Measurements from ENCODE around the gene RAB40B. TPM values are rescaled to one million over a fixed set of nuclear protein-coding genes. Genes with fewer than 3 reads are reported as not detected.

RAB40B gene
- total RNA-seq, 4 donors from 2014 or later: 4.1 to 18.5 (median 11.3) TPM

DNA sequence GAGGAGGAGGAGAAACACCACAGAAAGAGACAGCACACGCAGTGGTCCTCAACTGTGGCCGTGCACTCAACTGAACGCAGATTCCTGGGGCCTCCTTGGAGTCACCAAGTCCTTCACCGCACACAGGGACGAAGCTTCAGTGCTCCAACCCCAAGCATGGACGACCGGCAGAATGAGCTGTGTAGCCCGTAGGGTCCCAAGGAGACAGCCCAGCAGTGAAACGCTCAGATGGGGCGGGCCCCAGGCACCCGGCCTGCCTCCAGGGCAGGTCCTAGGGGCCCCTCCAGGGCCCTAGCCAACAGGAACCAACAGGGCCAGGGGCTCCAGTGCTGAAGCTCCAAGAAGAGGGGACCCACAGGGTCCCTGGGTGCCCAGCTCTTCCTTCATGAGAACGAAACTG is 13.2 kb downstream of the RAB40B start:
- no peaks in the 10 kb centered on the region for H3K36me3 ChIP-seq
- no peak overlapping the region for H3K4me3 ChIP-seq
- H3K27ac ChIP-seq: no peak overlapping the region
- H3K4me1 ChIP-seq: no peaks in the 10 kb centered on the region
- no peak for DNase-seq
- no peaks in the 10 kb centered on the region for H3K27me3 ChIP-seq
- TF ChIP-seq POLR2A (IDR thresholded peaks at IDR 0.05): no peak
- TF ChIP-seq, protein P1, sequence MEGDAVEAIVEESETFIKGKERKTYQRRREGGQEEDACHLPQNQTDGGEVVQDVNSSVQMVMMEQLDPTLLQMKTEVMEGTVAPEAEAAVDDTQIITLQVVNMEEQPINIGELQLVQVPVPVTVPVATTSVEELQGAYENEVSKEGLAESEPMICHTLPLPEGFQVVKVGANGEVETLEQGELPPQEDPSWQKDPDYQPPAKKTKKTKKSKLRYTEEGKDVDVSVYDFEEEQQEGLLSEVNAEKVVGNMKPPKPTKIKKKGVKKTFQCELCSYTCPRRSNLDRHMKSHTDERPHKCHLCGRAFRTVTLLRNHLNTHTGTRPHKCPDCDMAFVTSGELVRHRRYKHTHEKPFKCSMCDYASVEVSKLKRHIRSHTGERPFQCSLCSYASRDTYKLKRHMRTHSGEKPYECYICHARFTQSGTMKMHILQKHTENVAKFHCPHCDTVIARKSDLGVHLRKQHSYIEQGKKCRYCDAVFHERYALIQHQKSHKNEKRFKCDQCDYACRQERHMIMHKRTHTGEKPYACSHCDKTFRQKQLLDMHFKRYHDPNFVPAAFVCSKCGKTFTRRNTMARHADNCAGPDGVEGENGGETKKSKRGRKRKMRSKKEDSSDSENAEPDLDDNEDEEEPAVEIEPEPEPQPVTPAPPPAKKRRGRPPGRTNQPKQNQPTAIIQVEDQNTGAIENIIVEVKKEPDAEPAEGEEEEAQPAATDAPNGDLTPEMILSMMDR (IDR thresholded peaks at IDR 0.05): no peak
- intact Hi-C loops (cut with DNase I; ENCODE audit: low total_unique reads): no loop called here
- H3K9me3 ChIP-seq: no peaks in the 10 kb centered on the region

DNA sequence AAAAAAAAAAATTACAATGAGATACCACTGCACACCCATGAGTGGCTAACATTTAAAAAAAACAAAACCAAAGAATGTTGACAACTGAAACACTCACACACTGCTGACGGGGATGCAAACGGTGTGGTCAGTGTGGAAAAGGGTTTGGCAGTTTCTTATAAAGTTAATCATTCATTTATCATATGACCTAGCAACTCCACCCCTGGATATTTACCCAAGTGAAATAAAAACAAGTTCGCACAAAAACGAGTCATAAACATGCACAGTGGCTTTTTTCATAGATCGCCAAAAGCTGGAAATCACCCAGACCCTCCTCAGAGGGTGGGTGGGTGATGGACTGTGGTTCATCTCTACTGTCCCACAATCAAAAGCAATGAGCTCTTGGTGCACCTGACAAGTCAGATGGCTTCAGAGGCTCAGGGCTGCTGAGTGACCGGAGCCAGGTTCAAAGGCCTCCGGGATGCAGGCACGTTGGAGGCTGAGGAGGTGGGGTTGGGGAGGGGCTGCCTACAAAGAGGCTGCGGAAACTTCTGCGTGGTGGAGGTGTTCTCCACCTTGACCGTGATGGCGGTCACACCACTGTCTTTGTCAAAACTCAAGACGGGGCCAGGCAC is 14.2 kb downstream of the RAB40B start:
- Histone ChIP-seq H3K9me3 (no peaks in the 10 kb centered on the region), H3K27me3 (no peaks in the 10 kb centered on the region), H3K36me3 (no peaks in the 10 kb centered on the region), H3K4me1 (no peaks in the 10 kb centered on the region), H3K27ac (no peak overlapping the region), H3K4me3 (no peak overlapping the region)
- intact Hi-C loops (cut with DNase I; ENCODE audit: low total_unique reads): no loop called here
- TF ChIP-seq POLR2A (IDR thresholded peaks at IDR 0.05): no peak
- TF ChIP-seq, protein P1 (IDR thresholded peaks at IDR 0.05): no peak
- DNase-seq: no peak

DNA sequence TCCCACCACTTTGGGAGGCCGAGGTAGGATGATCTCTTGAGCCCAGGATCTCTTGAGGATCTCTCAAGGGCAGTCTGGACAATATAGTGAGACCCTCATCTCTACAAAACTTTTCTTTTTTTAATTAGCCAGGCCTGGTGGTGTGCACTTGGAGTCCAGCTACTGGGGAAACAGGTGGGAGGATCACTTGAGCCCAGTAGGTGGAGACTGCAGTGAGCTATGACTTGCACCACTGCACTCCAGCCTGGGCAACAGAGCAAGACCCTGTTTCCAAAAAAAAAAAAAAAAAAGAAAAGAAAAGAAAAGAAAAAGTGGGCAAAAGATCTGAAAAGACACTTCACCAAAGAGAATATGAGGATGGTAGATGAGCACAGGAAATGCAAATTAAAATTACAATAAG is 15.0 kb downstream of the RAB40B start:
- H3K27me3 ChIP-seq: no peaks in the 10 kb centered on the region
- intact Hi-C loops (cut with DNase I; ENCODE audit: low total_unique reads): no loop called here
- no peaks in the 10 kb centered on the region for H3K4me1 ChIP-seq
- no peaks in the 10 kb centered on the region for H3K36me3 ChIP-seq
- no peaks in the 10 kb centered on the region for H3K9me3 ChIP-seq
- H3K27ac ChIP-seq: no peak overlapping the region
- no peak overlapping the region for H3K4me3 ChIP-seq
- TF ChIP-seq, protein P1 (IDR thresholded peaks at IDR 0.05): no peak
- no peak for TF ChIP-seq POLR2A (IDR thresholded peaks at IDR 0.05)
- no peak for DNase-seq

DNA sequence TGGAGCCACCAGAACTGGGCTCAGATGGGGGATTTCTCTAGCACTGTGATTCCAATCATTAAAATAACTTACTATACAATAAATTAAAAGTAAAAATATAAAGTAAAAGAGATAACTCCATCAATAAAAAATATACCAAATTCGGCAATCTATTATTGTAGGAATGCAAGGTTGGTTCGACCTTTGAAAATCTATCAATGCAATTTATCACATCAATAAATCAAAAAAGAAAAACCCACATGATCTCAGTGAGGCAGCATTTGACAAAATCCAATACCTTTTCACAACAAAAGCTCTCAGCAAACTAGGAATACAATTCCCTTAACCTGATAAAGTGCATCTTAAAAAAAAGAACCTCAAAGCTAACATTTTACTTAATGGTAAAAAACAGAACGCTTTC is 17.0 kb downstream of the RAB40B start:
- Histone ChIP-seq H3K9me3 (no peaks in the 10 kb centered on the region), H3K27me3 (no peaks in the 10 kb centered on the region), H3K27ac (no peak overlapping the region), H3K4me3 (no peak overlapping the region), H3K4me1 (no peaks in the 10 kb centered on the region), H3K36me3 (no peaks in the 10 kb centered on the region)
- intact Hi-C loops (cut with DNase I; ENCODE audit: low total_unique reads): no loop called here
- DNase-seq: no peak
- no peak for TF ChIP-seq POLR2A (IDR thresholded peaks at IDR 0.05)
- TF ChIP-seq, protein P1 (IDR thresholded peaks at IDR 0.05): no peak

DNA sequence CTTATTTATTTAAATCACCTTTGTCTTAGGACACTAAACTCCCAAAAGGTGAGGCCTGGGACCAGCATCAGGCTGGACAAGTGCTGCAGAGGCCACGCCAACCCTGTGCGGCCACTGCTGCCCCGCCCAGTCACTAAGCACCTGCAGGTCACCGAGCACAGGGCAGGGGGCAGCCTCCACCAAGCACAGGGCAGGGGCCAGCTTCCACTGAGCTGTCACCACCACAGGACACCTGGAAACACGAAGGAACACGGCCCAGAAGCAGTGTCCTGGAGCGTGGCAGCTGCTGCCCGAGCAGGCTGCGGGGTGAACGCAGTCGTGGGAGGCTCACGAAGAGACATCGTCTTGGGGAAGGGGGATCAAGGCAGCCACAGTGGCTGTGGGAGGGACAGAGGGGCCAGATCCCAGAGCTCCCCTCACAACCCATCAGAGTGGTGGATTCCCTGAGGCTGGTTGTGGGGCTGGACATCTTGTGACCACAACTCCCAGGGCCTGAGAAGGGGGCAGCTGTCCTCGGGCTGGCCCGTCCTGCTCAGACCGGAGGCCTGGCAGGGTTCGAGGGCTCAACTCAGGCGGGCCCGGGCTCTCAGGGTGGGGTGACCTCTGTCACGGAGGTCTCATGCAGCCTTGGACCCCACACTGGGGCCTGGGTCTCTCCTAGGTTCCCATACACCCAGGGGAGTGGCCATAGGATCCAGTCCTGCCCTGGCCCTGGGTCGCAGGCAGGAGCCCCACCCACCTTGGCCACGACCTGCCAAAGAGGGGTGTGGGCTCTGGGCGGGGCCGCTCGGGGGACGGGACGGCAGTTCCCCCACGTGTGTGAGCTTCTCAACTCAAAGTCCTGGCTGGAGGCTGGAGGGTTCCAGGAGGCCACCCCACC is 18.7 kb downstream of the RAB40B start:
- Histone ChIP-seq H3K27me3 (no peaks in the 10 kb centered on the region), H3K9me3 (no peaks in the 10 kb centered on the region), H3K27ac (no peak overlapping the region), H3K36me3 (no peaks in the 10 kb centered on the region), H3K4me3 (no peak overlapping the region), H3K4me1 (no peaks in the 10 kb centered on the region)
- TF ChIP-seq, protein P1 (IDR thresholded peaks at IDR 0.05): no peak
- TF ChIP-seq POLR2A (IDR thresholded peaks at IDR 0.05): no peak
- intact Hi-C loops (cut with DNase I; ENCODE audit: low total_unique reads): no loop called here
- DNase-seq: no peak

Data from uterus (tissue), 4 donors.